KMS-11 (cell line): ENCODE measurements around the gene TNNT3.

Source experiments
- H2AFZ ChIP-seq: fragments of 200-600 bp; sonication (generic); 2 replicates; pipeline ENCODE4 v1.6.1; 2016; ENCODE audit warnings: antibody characterized with exemption, mixed run types, low read depth
- H3K27ac ChIP-seq: fragments of 200-600 bp; sonication (generic); 2 replicates; pipeline ENCODE4 v1.6.1; 2016; ENCODE audit warnings: mild to moderate bottlenecking, mixed run types
- H3K27me3 ChIP-seq: fragments of 200-600 bp; sonication (generic); 2 replicates; pipeline ENCODE4 v1.6.1; 2017; ENCODE audit warnings: mild to moderate bottlenecking, low read depth, mixed run types, moderate library complexity; ENCODE audit not compliant: insufficient read depth
- H3K36me3 ChIP-seq: fragments of 200-600 bp; sonication (generic); 2 replicates; pipeline ENCODE4 v1.6.1; 2017; ENCODE audit warnings: mild to moderate bottlenecking, mixed run types; ENCODE audit not compliant: insufficient read depth
- H3K4me1 ChIP-seq: fragments of 200-600 bp; sonication (generic); 2 replicates; pipeline ENCODE4 v1.6.1; 2016; ENCODE audit warnings: mild to moderate bottlenecking, low read depth, mixed run types; ENCODE audit not compliant: poor library complexity, severe bottlenecking
- H3K4me2 ChIP-seq: fragments of 200-600 bp; sonication (generic); 2 replicates; pipeline ENCODE4 v1.7.0; 2016; ENCODE audit warnings: mild to moderate bottlenecking, mixed run types
- H3K4me3 ChIP-seq: fragments of 200-600 bp; sonication (generic); IDR thresholded peaks from 2 replicates; pipeline ENCODE4 v1.6.1; 2017; ENCODE audit warnings: low read depth, low read length, mixed read lengths; ENCODE audit not compliant: insufficient read depth
- H3K79me2 ChIP-seq: fragments of 200-600 bp; sonication (generic); 2 replicates; pipeline ENCODE4 v1.6.1; 2016; ENCODE audit warnings: low read depth, mixed run types; ENCODE audit not compliant: insufficient read depth
- H3K9ac ChIP-seq: fragments of 200-600 bp; sonication (generic); 2 replicates; pipeline ENCODE4 v1.6.1; 2016; ENCODE audit warnings: mild to moderate bottlenecking, mixed run types
- H4K20me1 ChIP-seq: fragments of 200-600 bp; sonication (generic); 2 replicates; pipeline ENCODE4 v1.6.1; 2016; ENCODE audit warnings: mild to moderate bottlenecking, mixed run types; ENCODE audit not compliant: insufficient read depth
- TF ChIP-seq, protein P1 (sequence below): fragments of 200-600 bp; sonication (generic); conservative IDR thresholded peaks from 2 replicates; pipeline ENCODE4 v1.6.1; 2017; ENCODE audit warnings: low read depth, mild to moderate bottlenecking, antibody characterized with exemption, low read length, moderate library complexity, mixed read lengths

The TNNT3 gene

DNA sequence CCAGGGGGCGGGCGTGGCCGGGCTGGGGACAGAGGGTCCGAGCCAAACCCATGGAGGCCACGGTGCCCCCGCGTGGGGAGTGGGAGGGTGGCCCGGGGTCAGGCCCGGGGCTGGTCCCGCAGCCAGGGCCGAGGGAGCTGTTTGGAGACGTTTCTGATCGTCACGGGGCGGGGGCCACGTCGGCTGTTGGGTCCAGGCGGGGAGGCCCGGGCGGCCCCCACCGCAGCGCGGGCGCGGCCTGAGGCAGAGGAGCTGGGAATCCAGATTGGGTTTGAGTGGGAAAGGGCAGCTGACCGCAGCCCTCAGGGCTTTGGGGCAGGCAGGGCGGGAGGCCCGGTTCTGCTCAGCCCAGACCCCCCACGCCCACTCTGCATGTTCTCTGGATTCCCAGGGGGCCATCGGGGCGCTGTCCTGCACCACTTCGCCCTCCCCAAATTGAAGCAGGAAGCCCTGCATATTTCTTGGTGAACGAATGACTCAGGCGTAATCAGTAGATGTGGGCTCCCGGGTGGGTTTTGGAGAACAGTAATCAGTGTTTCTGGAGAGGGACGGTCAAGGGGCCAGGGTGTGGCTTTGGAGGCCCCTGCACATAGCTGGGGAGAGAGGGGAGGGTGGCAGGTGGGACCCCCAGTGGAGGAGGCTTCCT lies 28.2 kb downstream of the TNNT3 start:
- Histone ChIP-seq H2AFZ (no peak overlapping the region), H3K27ac (no peak overlapping the region), H3K27me3 (peaks cover 5% of the 10 kb centered on the region; the same call in 1 of the 2 replicates), H3K36me3 (no peaks in the 10 kb centered on the region), H3K4me3 (no peak overlapping the region), H3K79me2 (no peaks in the 10 kb centered on the region), H3K4me2 (no peak overlapping the region), H4K20me1 (no peaks in the 10 kb centered on the region), H3K4me1 (peaks cover 11% of the 10 kb centered on the region), H3K9ac (no peak overlapping the region)
- TF ChIP-seq, protein P1, sequence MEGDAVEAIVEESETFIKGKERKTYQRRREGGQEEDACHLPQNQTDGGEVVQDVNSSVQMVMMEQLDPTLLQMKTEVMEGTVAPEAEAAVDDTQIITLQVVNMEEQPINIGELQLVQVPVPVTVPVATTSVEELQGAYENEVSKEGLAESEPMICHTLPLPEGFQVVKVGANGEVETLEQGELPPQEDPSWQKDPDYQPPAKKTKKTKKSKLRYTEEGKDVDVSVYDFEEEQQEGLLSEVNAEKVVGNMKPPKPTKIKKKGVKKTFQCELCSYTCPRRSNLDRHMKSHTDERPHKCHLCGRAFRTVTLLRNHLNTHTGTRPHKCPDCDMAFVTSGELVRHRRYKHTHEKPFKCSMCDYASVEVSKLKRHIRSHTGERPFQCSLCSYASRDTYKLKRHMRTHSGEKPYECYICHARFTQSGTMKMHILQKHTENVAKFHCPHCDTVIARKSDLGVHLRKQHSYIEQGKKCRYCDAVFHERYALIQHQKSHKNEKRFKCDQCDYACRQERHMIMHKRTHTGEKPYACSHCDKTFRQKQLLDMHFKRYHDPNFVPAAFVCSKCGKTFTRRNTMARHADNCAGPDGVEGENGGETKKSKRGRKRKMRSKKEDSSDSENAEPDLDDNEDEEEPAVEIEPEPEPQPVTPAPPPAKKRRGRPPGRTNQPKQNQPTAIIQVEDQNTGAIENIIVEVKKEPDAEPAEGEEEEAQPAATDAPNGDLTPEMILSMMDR, result no peak

GRCh38 chr11:1948389-1948788 lies 28.9 kb downstream of the TNNT3 start:
- Histone ChIP-seq H3K27ac (no peak overlapping the region), H2AFZ (no peak overlapping the region), H3K27me3 (0 out of 2 replicates have a peak, but pooled peaks cover 3% of the 10 kb centered on the region), H3K4me1 (peaks cover 11% of the 10 kb centered on the region), H3K4me2 (no peak overlapping the region), H4K20me1 (no peaks in the 10 kb centered on the region), H3K79me2 (no peaks in the 10 kb centered on the region), H3K4me3 (no peak overlapping the region), H3K9ac (no peak overlapping the region), H3K36me3 (no peaks in the 10 kb centered on the region)
- TF ChIP-seq, protein P1, result no peak

DNA sequence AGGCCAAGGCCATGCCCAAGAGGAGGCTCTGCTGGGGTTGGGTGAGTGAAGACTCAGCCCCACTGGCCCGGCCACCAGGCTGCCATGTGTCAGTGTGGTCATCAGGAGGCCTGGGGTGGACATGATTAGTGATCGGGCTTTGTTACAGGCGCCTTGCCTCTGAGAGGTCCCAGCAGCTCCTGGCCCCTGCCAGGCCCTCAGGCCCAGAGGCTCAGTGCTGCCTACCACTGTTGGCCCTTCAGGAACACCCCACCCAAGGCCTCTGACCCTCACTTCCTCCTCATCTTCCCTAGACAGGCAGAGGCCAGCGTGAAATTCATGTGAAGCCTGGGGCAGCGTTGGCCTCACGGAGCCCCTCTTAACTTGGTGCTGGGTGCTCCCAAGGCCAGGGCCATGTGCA lies 29.8 kb downstream of the TNNT3 start:
- Histone ChIP-seq H3K79me2 (no peaks in the 10 kb centered on the region), H3K4me2 (no peak overlapping the region), H3K4me3 (no peak overlapping the region), H4K20me1 (no peaks in the 10 kb centered on the region), H3K36me3 (no peaks in the 10 kb centered on the region), H3K4me1 (peaks cover 2% of the 10 kb centered on the region), H2AFZ (no peak overlapping the region), H3K27ac (no peak overlapping the region), H3K27me3 (0 out of 2 replicates have a peak, but pooled peaks cover under 1% of the 10 kb centered on the region), H3K9ac (no peak overlapping the region)
- TF ChIP-seq, protein P1, result no peak

GRCh38 chr11:1949922-1950321 lies 30.4 kb downstream of the TNNT3 start:
- no peak overlapping the region for H3K4me3 ChIP-seq
- no peaks in the 10 kb centered on the region for H3K27me3 ChIP-seq
- no peak overlapping the region for H3K27ac ChIP-seq
- no peak overlapping the region for H2AFZ ChIP-seq
- H4K20me1 ChIP-seq, result no peaks in the 10 kb centered on the region
- no peaks in the 10 kb centered on the region for H3K79me2 ChIP-seq
- no peaks in the 10 kb centered on the region for H3K4me1 ChIP-seq
- TF ChIP-seq, protein P1, result no peak
- no peaks in the 10 kb centered on the region for H3K36me3 ChIP-seq
- H3K4me2 ChIP-seq, result no peak overlapping the region
- no peak overlapping the region for H3K9ac ChIP-seq
